HL-60 (cell line): ENCODE data around the gene CAMK1D.

Experiments
- DNase-seq, 2 experiments: peaks; one replicate each; pipeline ENCODE4 v3.0.0-alpha.2; 2010 to 2020; ENCODE audit warnings: low read depth in 1 of 2, low spot score in 1 of 2
- H3K27ac ChIP-seq: fragments of 250-450 bp; sonication (Bioruptor Pico); replicated peaks from 2 replicates; pipeline ENCODE4 v1.5.1; 2020; ENCODE audit warnings: mild to moderate bottlenecking, moderate library complexity
- H3K27me3 ChIP-seq: fragments of 250-450 bp; sonication (Bioruptor Pico); 2 replicates; pipeline ENCODE4 v1.5.1; 2021; ENCODE audit warnings: mild to moderate bottlenecking, moderate library complexity; ENCODE audit not compliant: insufficient read depth, poor library complexity, severe bottlenecking
- H3K4me3 ChIP-seq: replicated peaks from 2 replicates; pipeline ENCODE4 v1.5.1; 2011; ENCODE audit warnings: mild to moderate bottlenecking, control low read depth, low read length; ENCODE audit not compliant: insufficient read depth
- GABPA ChIP-seq: IDR thresholded peaks from 2 replicates; pipeline ENCODE4 v1.6.1; 2012; ENCODE audit warnings: low read depth
- POLR2AphosphoS5 ChIP-seq: IDR thresholded peaks from 2 replicates; pipeline ENCODE4 v1.6.1; 2012; ENCODE audit warnings: low read depth
- SPI1 ChIP-seq: IDR thresholded peaks from 2 replicates; pipeline ENCODE4 v1.6.1; 2012; ENCODE audit warnings: low read depth, mild to moderate bottlenecking, borderline replicate concordance
- TF ChIP-seq, protein P1 (sequence below): IDR thresholded peaks from 2 replicates; pipeline ENCODE4 v1.6.1; 2012; ENCODE audit warnings: low read depth; ENCODE audit not compliant: insufficient replicate concordance
- TF ChIP-seq, protein P2 (sequence below): IDR thresholded peaks from one replicate; pipeline ENCODE4 v1.5.1; 2011; ENCODE audit warnings: low read length, control low read depth, inconsistent platforms; ENCODE audit not compliant: insufficient read depth

The CAMK1D gene

DNA sequence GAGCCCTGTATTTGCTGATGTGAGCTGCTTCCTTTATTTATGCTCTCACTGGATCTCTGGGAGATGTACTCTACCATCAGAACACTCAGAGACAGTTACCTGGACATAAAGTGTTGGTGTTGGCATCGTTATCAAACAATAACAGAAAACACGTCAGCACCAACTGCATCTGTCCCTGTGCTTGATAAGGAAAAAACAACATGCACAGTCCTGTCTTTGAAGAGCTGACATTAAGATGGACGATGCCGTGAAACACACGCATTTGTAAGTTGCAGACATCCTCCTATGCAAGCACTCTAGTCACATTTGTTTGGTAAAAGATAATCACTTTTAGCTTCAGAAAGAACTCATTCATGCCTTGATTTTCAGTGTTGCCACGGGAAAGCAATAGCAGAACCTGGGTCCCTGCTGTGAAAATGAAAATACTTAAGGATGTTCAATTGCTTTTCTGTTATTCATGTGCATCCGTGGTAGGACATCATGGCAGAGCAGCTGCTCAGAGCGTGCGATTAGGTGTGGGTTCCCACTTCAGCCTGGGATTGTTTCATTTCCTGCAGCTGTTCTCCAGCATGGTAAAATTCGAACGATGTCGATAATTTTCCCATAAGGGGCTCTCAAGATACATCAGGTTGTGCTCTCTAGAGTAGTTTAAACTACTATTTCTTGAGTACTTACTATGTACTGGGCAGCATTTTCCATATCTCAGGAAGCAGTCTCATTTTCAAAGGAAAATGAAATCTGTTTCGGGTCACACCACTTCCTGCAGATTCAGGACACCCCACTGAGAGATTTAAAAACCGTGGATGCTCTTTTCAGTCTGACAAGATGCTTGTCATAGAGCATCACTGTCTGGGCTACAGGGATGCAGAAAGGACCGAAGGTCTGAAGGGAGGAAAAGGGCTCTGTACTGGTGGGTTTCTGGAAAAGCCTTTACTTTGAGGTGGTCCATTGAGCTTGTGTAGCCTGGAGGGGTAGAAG, 248.7 kb downstream of the CAMK1D start:
- no peak overlapping the region for H3K4me3 ChIP-seq
- TF ChIP-seq, protein P1, sequence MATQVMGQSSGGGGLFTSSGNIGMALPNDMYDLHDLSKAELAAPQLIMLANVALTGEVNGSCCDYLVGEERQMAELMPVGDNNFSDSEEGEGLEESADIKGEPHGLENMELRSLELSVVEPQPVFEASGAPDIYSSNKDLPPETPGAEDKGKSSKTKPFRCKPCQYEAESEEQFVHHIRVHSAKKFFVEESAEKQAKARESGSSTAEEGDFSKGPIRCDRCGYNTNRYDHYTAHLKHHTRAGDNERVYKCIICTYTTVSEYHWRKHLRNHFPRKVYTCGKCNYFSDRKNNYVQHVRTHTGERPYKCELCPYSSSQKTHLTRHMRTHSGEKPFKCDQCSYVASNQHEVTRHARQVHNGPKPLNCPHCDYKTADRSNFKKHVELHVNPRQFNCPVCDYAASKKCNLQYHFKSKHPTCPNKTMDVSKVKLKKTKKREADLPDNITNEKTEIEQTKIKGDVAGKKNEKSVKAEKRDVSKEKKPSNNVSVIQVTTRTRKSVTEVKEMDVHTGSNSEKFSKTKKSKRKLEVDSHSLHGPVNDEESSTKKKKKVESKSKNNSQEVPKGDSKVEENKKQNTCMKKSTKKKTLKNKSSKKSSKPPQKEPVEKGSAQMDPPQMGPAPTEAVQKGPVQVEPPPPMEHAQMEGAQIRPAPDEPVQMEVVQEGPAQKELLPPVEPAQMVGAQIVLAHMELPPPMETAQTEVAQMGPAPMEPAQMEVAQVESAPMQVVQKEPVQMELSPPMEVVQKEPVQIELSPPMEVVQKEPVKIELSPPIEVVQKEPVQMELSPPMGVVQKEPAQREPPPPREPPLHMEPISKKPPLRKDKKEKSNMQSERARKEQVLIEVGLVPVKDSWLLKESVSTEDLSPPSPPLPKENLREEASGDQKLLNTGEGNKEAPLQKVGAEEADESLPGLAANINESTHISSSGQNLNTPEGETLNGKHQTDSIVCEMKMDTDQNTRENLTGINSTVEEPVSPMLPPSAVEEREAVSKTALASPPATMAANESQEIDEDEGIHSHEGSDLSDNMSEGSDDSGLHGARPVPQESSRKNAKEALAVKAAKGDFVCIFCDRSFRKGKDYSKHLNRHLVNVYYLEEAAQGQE = no peak
- TF ChIP-seq, protein P2, sequence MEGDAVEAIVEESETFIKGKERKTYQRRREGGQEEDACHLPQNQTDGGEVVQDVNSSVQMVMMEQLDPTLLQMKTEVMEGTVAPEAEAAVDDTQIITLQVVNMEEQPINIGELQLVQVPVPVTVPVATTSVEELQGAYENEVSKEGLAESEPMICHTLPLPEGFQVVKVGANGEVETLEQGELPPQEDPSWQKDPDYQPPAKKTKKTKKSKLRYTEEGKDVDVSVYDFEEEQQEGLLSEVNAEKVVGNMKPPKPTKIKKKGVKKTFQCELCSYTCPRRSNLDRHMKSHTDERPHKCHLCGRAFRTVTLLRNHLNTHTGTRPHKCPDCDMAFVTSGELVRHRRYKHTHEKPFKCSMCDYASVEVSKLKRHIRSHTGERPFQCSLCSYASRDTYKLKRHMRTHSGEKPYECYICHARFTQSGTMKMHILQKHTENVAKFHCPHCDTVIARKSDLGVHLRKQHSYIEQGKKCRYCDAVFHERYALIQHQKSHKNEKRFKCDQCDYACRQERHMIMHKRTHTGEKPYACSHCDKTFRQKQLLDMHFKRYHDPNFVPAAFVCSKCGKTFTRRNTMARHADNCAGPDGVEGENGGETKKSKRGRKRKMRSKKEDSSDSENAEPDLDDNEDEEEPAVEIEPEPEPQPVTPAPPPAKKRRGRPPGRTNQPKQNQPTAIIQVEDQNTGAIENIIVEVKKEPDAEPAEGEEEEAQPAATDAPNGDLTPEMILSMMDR = no peak
- TF ChIP-seq GABPA (no peak), SPI1 (no peak), POLR2AphosphoS5 (no peak)
- no peak for DNase-seq
- H3K27ac ChIP-seq = no peak overlapping the region
- no peaks in the 10 kb centered on the region for H3K27me3 ChIP-seq

DNA sequence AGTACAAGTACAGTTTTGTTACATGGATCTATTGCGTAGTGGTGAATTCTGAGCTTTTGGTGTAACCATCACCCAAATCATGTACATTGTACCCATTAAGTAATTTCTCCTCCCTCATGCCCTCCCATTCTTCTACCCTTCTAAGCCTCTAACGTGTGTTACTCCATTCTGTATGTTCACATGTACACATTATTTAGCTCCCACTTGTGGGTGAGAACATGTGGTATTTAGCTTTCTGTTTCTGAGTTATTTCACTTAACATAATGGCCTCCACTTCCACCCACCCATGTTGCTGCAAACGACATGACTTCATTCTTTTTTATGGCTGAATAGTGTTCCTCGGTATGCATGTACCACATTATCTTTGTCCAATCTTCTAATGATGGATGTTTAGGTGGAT, 251.3 kb downstream of the CAMK1D start:
- no peak overlapping the region for H3K27ac ChIP-seq
- TF ChIP-seq, protein P1 = no peak
- TF ChIP-seq POLR2AphosphoS5 (no peak), SPI1 (no peak), GABPA (no peak)
- TF ChIP-seq, protein P2 = no peak
- H3K4me3 ChIP-seq = no peak overlapping the region
- H3K27me3 ChIP-seq = no peaks in the 10 kb centered on the region
- DNase-seq = no peak

DNA sequence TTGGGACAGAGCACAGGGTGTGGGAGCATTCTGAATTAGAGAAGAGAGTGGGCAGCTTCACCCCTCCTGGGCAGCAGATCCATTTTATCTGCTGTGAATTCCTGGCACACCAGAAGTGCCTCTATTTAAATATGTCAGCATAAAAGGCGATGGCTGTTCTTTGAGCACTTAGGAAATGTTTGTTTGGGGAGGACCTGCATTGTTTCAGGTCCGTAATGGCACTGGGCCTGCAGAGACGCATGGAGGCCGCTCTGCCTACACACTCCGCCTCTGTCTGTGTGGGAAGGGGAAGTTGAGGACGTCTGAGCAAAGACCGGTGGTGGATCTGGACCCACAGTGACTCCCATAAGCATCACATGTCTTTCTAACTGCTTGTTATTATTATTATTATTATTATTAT, 253.2 kb downstream of the CAMK1D start:
- no peaks in the 10 kb centered on the region for H3K27me3 ChIP-seq
- no peak overlapping the region for H3K27ac ChIP-seq
- TF ChIP-seq POLR2AphosphoS5 (no peak), GABPA (no peak), SPI1 (no peak)
- TF ChIP-seq, protein P2 = no peak
- TF ChIP-seq, protein P1 = no peak
- DNase-seq = no peak
- no peak overlapping the region for H3K4me3 ChIP-seq
